MM.1S (cell line): ENCODE results near the gene CEP170B.
"Not testable (repeated sequence)": the region's sequence is repeated elsewhere in the genome, so short reads cannot be mapped to it uniquely, and the experiment has no call there.

Source experiments
- DNase-seq: peaks from one replicate; pipeline ENCODE4 v3.0.0-alpha.2; 2015
- H2AFZ ChIP-seq: fragments of 300-600 bp; sonication (generic); 2 replicates; pipeline ENCODE4 v1.6.0; 2016; ENCODE audit warnings: antibody characterized with exemption, low read length
- H3F3A ChIP-seq: fragments of 300-600 bp; sonication (generic); 2 replicates; pipeline ENCODE4 v1.6.1; 2016; ENCODE audit warnings: mild to moderate bottlenecking, antibody characterized with exemption, low read length, moderate library complexity, mixed read lengths; ENCODE audit not compliant: insufficient read depth
- H3K27ac ChIP-seq: fragments of 300-600 bp; sonication (generic); 2 replicates; pipeline ENCODE4 v1.5.1; 2016; ENCODE audit warnings: mild to moderate bottlenecking, low read length
- H3K27me3 ChIP-seq: fragments of 300-600 bp; sonication (generic); replicated peaks from 2 replicates; pipeline ENCODE4 v1.6.0; 2016; ENCODE audit warnings: low read length; ENCODE audit not compliant: insufficient read depth
- H3K36me3 ChIP-seq: fragments of 300-600 bp; sonication (generic); replicated peaks from 2 replicates; pipeline ENCODE4 v1.6.1; 2016; ENCODE audit warnings: mild to moderate bottlenecking, low read length, mixed read lengths; ENCODE audit not compliant: insufficient read depth
- H3K4me1 ChIP-seq: fragments of 300-600 bp; sonication (generic); 2 replicates; pipeline ENCODE4 v1.6.1; 2016; ENCODE audit warnings: low read length, mixed read lengths
- H3K4me2 ChIP-seq: fragments of 300-600 bp; sonication (generic); 2 replicates; pipeline ENCODE4 v1.6.0; 2016; ENCODE audit warnings: low read depth, low read length
- H3K4me3 ChIP-seq: fragments of 300-600 bp; sonication (generic); 2 replicates; pipeline ENCODE4 v1.5.1; 2016; ENCODE audit warnings: low read length, mixed read lengths
- H3K79me2 ChIP-seq: fragments of 300-600 bp; sonication (generic); 2 replicates; pipeline ENCODE4 v1.6.1; 2016; ENCODE audit warnings: mixed run types, low read length, mixed read lengths
- H3K9ac ChIP-seq: fragments of 300-600 bp; sonication (generic); 2 replicates; pipeline ENCODE4 v1.6.1; 2016; ENCODE audit warnings: low read length, mixed read lengths
- H3K9me2 ChIP-seq: fragments of 300-600 bp; sonication (generic); replicated peaks from 2 replicates; pipeline ENCODE4 v1.6.1; 2016; ENCODE audit warnings: mild to moderate bottlenecking, low read length, mixed read lengths; ENCODE audit not compliant: insufficient read depth
- H3K9me3 ChIP-seq: fragments of 300-600 bp; sonication (generic); replicated peaks from 2 replicates; pipeline ENCODE4 v1.6.1; 2016; ENCODE audit warnings: mild to moderate bottlenecking, low read length, mixed read lengths; ENCODE audit not compliant: insufficient read depth
- H4K20me1 ChIP-seq: fragments of 300-600 bp; sonication (generic); 2 replicates; pipeline ENCODE4 v1.6.1; 2016; ENCODE audit warnings: mild to moderate bottlenecking, low read length, moderate library complexity, mixed read lengths; ENCODE audit not compliant: insufficient read depth
- EZH2 ChIP-seq: fragments of 300-600 bp; sonication (generic); optimal IDR thresholded peaks from 2 replicates; pipeline ENCODE3; 2017; ENCODE audit warnings: low read depth, mild to moderate bottlenecking, antibody characterized with exemption, low read length, mixed read lengths
- EZH2phosphoT487 ChIP-seq: fragments of 300-600 bp; sonication (generic); IDR thresholded peaks from 2 replicates; pipeline ENCODE4 v1.6.1; 2018; ENCODE audit warnings: antibody characterized with exemption, low read length
- TF ChIP-seq, protein P1 (sequence below): fragments of 300-600 bp; sonication (generic); IDR thresholded peaks from 2 replicates; pipeline ENCODE4 v1.5.1; 2016; ENCODE audit warnings: antibody characterized with exemption, low read length, mixed read lengths

CEP170B gene

GRCh38 chr14:104882991-104883660 is 18.1 kb downstream of the CEP170B start:
- no peaks in the 10 kb centered on the region for H3F3A ChIP-seq
- H3K9me3 ChIP-seq, result no peaks in the 10 kb centered on the region
- H3K9me2 ChIP-seq, result no peaks in the 10 kb centered on the region
- no peaks in the 10 kb centered on the region for H3K4me1 ChIP-seq
- H3K9ac ChIP-seq, result no peak overlapping the region
- H2AFZ ChIP-seq, result no peak overlapping the region
- no peak overlapping the region for H3K4me3 ChIP-seq
- H4K20me1 ChIP-seq, result no peaks in the 10 kb centered on the region
- no peak for DNase-seq
- no peaks in the 10 kb centered on the region for H3K79me2 ChIP-seq
- no peak overlapping the region for H3K27ac ChIP-seq
- H3K27me3 ChIP-seq, result no peaks in the 10 kb centered on the region
- H3K4me2 ChIP-seq, result no peak overlapping the region
- H3K36me3 ChIP-seq, result no peaks in the 10 kb centered on the region
- TF ChIP-seq, protein P1, sequence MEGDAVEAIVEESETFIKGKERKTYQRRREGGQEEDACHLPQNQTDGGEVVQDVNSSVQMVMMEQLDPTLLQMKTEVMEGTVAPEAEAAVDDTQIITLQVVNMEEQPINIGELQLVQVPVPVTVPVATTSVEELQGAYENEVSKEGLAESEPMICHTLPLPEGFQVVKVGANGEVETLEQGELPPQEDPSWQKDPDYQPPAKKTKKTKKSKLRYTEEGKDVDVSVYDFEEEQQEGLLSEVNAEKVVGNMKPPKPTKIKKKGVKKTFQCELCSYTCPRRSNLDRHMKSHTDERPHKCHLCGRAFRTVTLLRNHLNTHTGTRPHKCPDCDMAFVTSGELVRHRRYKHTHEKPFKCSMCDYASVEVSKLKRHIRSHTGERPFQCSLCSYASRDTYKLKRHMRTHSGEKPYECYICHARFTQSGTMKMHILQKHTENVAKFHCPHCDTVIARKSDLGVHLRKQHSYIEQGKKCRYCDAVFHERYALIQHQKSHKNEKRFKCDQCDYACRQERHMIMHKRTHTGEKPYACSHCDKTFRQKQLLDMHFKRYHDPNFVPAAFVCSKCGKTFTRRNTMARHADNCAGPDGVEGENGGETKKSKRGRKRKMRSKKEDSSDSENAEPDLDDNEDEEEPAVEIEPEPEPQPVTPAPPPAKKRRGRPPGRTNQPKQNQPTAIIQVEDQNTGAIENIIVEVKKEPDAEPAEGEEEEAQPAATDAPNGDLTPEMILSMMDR, result no peak
- TF ChIP-seq EZH2 (no peak), EZH2phosphoT487 (no peak)

DNA sequence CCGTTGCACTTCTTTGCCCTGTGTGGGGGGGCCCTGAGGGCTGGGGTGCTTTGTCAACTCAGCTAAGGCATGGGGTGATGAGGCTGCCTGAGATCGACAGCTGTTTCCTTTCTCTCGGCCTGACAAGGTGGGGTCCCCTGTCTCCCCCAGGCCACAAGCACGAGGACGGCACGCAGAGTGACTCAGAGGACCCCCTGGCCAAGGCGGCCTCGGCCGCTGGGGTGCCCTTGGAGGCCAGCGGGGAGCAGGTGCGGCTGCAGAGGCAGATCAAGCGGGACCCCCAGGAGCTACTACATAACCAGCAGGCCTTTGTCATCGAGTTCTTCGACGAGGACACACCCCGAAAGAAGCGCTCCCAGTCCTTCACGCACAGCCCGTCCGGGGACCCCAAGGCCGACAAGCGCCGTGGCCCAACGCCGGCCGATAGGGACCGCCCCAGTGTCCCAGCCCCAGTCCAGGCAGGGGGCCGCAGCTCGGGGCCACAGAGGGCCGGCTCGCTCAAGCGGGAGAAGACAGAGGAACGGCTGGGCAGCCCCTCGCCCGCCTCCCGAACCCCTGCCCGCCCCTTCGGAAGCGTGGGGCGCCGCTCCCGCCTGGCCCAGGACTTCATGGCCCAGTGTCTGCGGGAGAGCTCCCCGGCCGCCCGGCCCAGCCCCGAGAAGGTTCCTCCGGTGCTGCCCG is 18.8 kb downstream of the CEP170B start:
- Histone ChIP-seq H3K4me1 (no peaks in the 10 kb centered on the region), H3K4me2 (no peak overlapping the region), H3K79me2 (no peaks in the 10 kb centered on the region), H3K4me3 (no peak overlapping the region), H3K9ac (no peak overlapping the region), H3K9me3 (no peaks in the 10 kb centered on the region), H2AFZ (no peak overlapping the region), H4K20me1 (no peaks in the 10 kb centered on the region), H3K9me2 (no peaks in the 10 kb centered on the region), H3F3A (no peaks in the 10 kb centered on the region), H3K27me3 (no peaks in the 10 kb centered on the region), H3K27ac (no peak overlapping the region), H3K36me3 (no peaks in the 10 kb centered on the region)
- TF ChIP-seq EZH2phosphoT487 (no peak), EZH2 (no peak)
- TF ChIP-seq, protein P1, result no peak
- DNase-seq, result no peak

GRCh38 chr14:104884381-104884780 is 19.3 kb downstream of the CEP170B start:
- not testable (repeated sequence) for H2AFZ ChIP-seq, H3K4me1 ChIP-seq, H3K4me3 ChIP-seq, H3K9ac ChIP-seq, H3K79me2 ChIP-seq, H3F3A ChIP-seq, H3K9me3 ChIP-seq, H3K27ac ChIP-seq, H3K4me2 ChIP-seq, H4K20me1 ChIP-seq, H3K36me3 ChIP-seq, DNase-seq, H3K27me3 ChIP-seq, H3K9me2 ChIP-seq
